ENCODE results near the gene BCL3. TPM values are rescaled to one million over a fixed set of nuclear protein-coding genes. Genes with fewer than 3 reads are reported as not detected.
"Not testable (repeated sequence)": the region's sequence is repeated elsewhere in the genome, so short reads cannot be mapped to it uniquely, and the experiment has no call there.

Gene BCL3
- total and polyA plus RNA-seq, 4 experiments from 2014 or later: 3.9 to 15.0 (median 11.4) TPM

DNA sequence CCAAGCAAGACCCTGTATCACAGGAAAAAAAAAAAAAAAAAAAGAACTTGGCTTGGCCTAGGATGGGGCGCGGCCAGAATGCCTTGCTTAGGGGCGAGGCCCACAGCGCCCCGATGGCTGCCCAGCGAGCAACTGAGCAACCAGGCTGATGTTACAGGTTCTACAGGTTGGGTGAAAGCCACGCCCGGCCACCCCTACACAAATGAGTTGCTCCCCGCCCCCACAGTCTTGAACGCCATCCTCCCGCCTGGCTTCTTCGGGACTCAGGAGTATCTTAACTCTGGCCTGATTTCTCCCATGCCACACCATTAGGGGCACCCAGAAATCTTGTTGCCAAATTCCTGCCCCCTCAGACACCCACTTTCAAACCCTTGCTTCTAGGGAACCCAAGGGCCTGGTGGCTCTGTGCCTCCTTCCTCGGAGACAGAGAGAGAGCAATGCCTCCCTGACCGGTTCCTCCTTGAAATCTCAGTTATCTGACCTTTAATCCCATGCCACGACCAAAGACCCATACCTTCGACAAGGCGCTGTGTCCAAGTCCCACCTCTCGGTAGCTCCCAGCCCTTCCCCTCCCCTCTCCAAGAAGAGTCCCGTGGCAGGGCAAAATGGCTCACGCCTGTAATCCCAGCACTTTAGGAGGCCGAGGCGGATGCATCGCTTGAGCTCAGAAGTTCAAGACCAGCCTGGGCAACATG, 28.0 kb downstream of the BCL3 start:
- no peak overlapping the region for H3K4me3 Mint-ChIP-seq
- ChIA-PET POLR2A (ENCODE audit: partially characterized antibody) (no interaction called here), CTCF (ENCODE audit: partially characterized antibody) (interaction anchor here (0.7 to 17.0 kb wide), 3 partner anchors 17 to 86 kb away, joined by 3 to 545 read pairs (median 3); no protein-coding TSS in a partner anchor)
- Histone ChIP-seq H3K4me1 (ENCODE audit: insufficient read depth, low read length) (no peaks in the 10 kb centered on the region), H3K36me3 (ENCODE audit: insufficient read depth, low read length) (no peaks in the 10 kb centered on the region), H3K27ac (ENCODE audit: low read depth, low read length) (no peak overlapping the region), H3K9me3 (ENCODE audit: control insufficient read depth in 1 of 2, low read length in 2 of 2) (no peaks in the 10 kb centered on the region), H3K27me3 (ENCODE audit: insufficient read depth, low read length) (no peaks in the 10 kb centered on the region), H3K4me3 (ENCODE audit: low read length in 2 of 2) (no peak overlapping the region)
- H3K4me1 Mint-ChIP-seq: peaks cover 0 to 2% (median 0%) of the 10 kb centered on the region in 4 donors
- intact Hi-C loops (cut with micrococcal nuclease): no loop called here
- H3K27me3 Mint-ChIP-seq: peaks cover 0 to 3% of the 10 kb centered on the region in 2 donors
- H3K36me3 Mint-ChIP-seq: no peaks in the 10 kb centered on the region
- no peaks in the 10 kb centered on the region for H3K9me3 Mint-ChIP-seq
- no peak for DNase-seq
- no peak overlapping the region for H3K27ac Mint-ChIP-seq

DNA sequence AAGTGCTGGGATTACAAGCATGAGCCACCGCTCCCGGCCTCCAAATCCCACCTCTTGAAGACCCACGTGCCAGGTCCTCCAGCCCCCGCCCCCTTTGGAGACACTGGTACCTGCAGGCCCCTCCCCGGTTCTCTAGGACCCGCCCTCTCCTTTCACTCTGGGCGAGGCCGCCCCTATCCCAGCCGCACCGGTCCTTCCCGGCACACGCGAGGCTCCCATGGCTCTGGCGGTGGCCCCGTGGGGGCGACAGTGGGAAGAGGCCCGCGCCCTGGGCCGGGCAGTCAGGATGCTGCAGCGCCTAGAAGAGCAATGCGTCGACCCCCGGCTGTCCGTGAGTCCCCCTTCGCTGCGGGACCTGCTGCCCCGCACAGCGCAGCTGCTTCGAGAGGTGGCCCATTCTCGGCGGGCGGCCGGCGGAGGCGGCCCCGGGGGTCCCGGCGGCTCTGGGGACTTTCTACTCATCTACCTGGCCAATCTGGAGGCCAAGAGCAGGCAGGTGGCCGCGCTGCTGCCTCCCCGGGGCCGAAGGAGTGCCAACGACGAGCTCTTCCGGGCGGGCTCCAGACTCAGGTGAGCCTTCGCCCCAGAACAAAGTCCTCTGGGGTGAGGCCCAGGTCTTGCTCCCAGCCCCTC, 29.3 kb downstream of the BCL3 start, which contains the start of gene CBLC:
Gene CBLC, plus strand, starts transcription at position 176 of the 633 bp plus-strand sequence. Its CDS starts 42 bp downstream, at position 218.
- no peak within 1 kb of the TSS for H3K4me3 Mint-ChIP-seq
- H3K27me3 ChIP-seq (ENCODE audit: insufficient read depth, low read length): no peaks in the 10 kb centered on the region
- CTCF ChIA-PET (ENCODE audit: partially characterized antibody): no interaction called here

DNA sequence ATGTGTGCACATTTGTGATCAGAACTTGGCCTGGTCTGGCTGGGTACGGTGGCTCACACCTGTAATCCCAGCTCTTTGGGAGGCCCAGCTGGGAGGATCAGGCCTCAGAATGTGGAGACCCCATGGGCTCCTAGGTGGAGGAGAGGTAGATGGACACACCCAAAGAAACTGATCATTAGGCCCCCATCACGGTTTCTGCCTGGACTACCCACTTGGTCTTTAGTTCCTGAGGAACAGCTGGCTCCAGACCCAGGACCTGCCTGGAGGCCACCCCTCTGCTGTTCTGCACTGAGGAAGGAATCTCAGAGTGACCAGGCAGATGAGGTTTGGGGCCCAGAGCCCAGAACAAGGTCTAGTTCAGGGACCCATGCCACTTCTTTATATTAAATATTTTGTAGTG, 30.6 kb downstream of the BCL3 start:
- ChIA-PET POLR2A (ENCODE audit: partially characterized antibody) (no interaction called here), CTCF (ENCODE audit: partially characterized antibody) (interaction anchor here (0.6 kb wide), 1 partner anchor 8 kb away, joined by 3 read pairs; no protein-coding TSS in a partner anchor)
- Histone ChIP-seq H3K9me3 (ENCODE audit: control insufficient read depth in 1 of 2, low read length in 2 of 2) (no peaks in the 10 kb centered on the region), H3K27ac (ENCODE audit: low read depth, low read length) (no peak overlapping the region), H3K4me3 (ENCODE audit: low read length in 2 of 2) (no peak overlapping the region), H3K36me3 (ENCODE audit: insufficient read depth, low read length) (no peaks in the 10 kb centered on the region), H3K27me3 (ENCODE audit: insufficient read depth, low read length) (no peaks in the 10 kb centered on the region), H3K4me1 (ENCODE audit: insufficient read depth, low read length) (peaks cover 1% of the 10 kb centered on the region)
- H3K36me3 Mint-ChIP-seq: no peaks in the 10 kb centered on the region
- intact Hi-C loops (cut with micrococcal nuclease): no loop called here
- H3K27ac Mint-ChIP-seq: no peak overlapping the region
- peaks cover 0 to 4% of the 10 kb centered on the region in 2 donors for H3K27me3 Mint-ChIP-seq
- no peaks in the 10 kb centered on the region for H3K9me3 Mint-ChIP-seq
- peaks cover under 1 to 1% (median under 1%) of the 10 kb centered on the region in 4 donors for H3K4me1 Mint-ChIP-seq
- no peak overlapping the region for H3K4me3 Mint-ChIP-seq
- DNase-seq: no peak

More for the DNA sequence above, 29.3 kb downstream of the BCL3 start, which contains the start of gene CBLC:
- POLR2A ChIA-PET (ENCODE audit: partially characterized antibody): no interaction called here
- Mint-ChIP-seq H3K27ac (no peak within 1 kb of the TSS), H3K4me1 (no peaks in the 10 kb centered on the region), H3K27me3 (peaks cover 0 to 3% of the 10 kb centered on the region in 2 donors), H3K9me3 (no peaks in the 10 kb centered on the region), H3K36me3 (no peaks in the 10 kb centered on the region)
- Histone ChIP-seq H3K27ac (ENCODE audit: low read depth, low read length) (no peak within 1 kb of the TSS), H3K4me3 (ENCODE audit: low read length in 2 of 2) (no peak within 1 kb of the TSS), H3K9me3 (ENCODE audit: control insufficient read depth in 1 of 2, low read length in 2 of 2) (no peaks in the 10 kb centered on the region), H3K4me1 (ENCODE audit: insufficient read depth, low read length) (no peaks in the 10 kb centered on the region), H3K36me3 (ENCODE audit: insufficient read depth, low read length) (no peaks in the 10 kb centered on the region)
- intact Hi-C loops (cut with micrococcal nuclease): no loop called here
- DNase-seq: no peak

DNA sequence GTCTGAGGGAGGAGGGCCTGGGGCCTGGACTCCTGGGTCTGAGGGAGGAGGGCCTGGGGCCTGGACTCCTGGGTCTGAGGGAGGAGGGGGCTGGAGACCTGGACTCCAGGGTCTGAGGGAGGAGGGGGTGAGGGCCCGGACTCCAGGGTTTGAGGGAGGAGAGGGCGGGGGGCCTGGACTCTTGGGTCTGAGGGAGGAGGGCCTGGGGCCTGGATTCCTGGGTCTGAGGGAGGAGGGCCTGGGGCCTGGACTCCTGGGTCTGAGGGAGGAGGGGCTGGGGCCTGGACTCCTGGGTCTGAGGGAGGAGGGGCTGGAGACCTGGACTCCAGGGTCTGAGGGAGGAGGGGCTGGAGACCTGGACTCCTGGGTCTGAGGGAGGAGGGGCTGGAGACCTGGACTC, 33.2 kb downstream of the BCL3 start:
- H3K9me3 ChIP-seq (ENCODE audit: control insufficient read depth in 1 of 2, low read length in 2 of 2); H3K27ac Mint-ChIP-seq; CTCF ChIA-PET (ENCODE audit: partially characterized antibody); DNase-seq; H3K4me1 ChIP-seq (ENCODE audit: insufficient read depth, low read length); H3K4me1 Mint-ChIP-seq; H3K36me3 ChIP-seq (ENCODE audit: insufficient read depth, low read length); H3K27me3 ChIP-seq (ENCODE audit: insufficient read depth, low read length); H3K4me3 ChIP-seq (ENCODE audit: low read length in 2 of 2); H3K4me3 Mint-ChIP-seq; H3K27me3 Mint-ChIP-seq; H3K36me3 Mint-ChIP-seq; H3K27ac ChIP-seq (ENCODE audit: low read depth, low read length); H3K9me3 Mint-ChIP-seq: not testable (repeated sequence)
- intact Hi-C loops (cut with micrococcal nuclease): loop anchor here (5.0 kb wide), 1 partner anchor 556 kb away; no protein-coding TSS in a partner anchor
- POLR2A ChIA-PET (ENCODE audit: partially characterized antibody): interaction anchor here (1.0 kb wide), 1 partner anchor 90 kb away, joined by 3 read pairs; no protein-coding TSS in a partner anchor

DNA sequence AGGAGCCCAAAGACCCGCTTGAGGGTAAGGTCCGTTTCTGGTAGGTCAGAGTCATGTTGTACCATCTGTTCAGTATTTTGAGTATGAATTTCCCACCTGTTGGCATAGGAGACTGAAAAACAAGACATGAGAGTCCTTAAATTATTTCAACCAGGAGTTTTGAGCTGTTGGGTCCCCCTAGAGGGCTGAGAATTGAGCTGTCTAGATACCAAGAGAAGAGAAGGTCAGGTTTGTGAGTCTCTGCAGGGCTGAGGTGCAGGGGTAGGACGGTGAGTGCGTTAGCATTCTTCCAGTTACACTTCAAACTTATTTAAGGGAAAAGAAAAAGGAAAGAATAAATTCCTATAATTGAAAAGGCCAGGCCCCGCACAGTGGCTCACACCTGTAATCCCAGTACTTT, 34.2 kb downstream of the BCL3 start:
- ChIA-PET POLR2A (ENCODE audit: partially characterized antibody) (interaction anchor here (1.0 kb wide), 1 partner anchor 91 kb away, joined by 3 read pairs; no protein-coding TSS in a partner anchor), CTCF (ENCODE audit: partially characterized antibody) (interaction anchor here (1.2 to 3.8 kb wide), 8 partner anchors 12 to 128 kb away, joined by 3 to 27 read pairs (median 8); partner anchors contain the start of gene NECTIN2)
- intact Hi-C loops (cut with micrococcal nuclease): loop anchor here (5.0 kb wide), 1 partner anchor 555 kb away; no protein-coding TSS in a partner anchor
- DNase-seq: no peak
- Histone ChIP-seq H3K9me3 (ENCODE audit: control insufficient read depth in 1 of 2, low read length in 2 of 2) (no peaks in the 10 kb centered on the region), H3K4me1 (ENCODE audit: insufficient read depth, low read length) (peaks cover 3% of the 10 kb centered on the region), H3K27me3 (ENCODE audit: insufficient read depth, low read length) (no peaks in the 10 kb centered on the region), H3K4me3 (ENCODE audit: low read length in 2 of 2) (no peak overlapping the region), H3K36me3 (ENCODE audit: insufficient read depth, low read length) (no peaks in the 10 kb centered on the region), H3K27ac (ENCODE audit: low read depth, low read length) (no peak overlapping the region)
- Mint-ChIP-seq H3K27ac (no peak overlapping the region), H3K4me3 (no peak overlapping the region), H3K4me1 (peaks cover 4 to 7% (median 6%) of the 10 kb centered on the region in 4 donors), H3K36me3 (no peaks in the 10 kb centered on the region), H3K9me3 (no peaks in the 10 kb centered on the region), H3K27me3 (peaks cover 0 to 7% of the 10 kb centered on the region in 2 donors)

DNA sequence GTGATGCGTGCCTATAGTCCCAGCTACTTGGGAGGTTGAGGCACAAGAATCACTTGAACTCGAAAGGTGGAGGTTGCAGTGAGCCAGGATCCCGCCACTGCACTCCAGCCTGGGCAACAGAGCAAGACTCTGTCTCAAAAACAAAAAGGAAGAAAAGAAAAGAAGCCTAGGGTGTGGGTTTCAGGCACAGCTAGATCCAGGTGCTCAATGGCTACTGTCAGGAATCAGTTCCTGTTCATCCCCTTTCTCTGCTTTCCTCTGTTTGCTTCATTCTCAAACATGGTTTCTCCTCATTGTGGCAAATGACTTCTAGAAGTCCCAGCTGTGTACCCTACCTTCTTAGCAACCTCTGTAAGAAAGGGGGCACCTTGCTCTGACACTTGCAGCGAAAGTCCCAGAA, 35.0 kb downstream of the BCL3 start:
- Histone ChIP-seq H3K4me1 (ENCODE audit: insufficient read depth, low read length) (peaks cover 3% of the 10 kb centered on the region), H3K36me3 (ENCODE audit: insufficient read depth, low read length) (no peaks in the 10 kb centered on the region), H3K27me3 (ENCODE audit: insufficient read depth, low read length) (no peaks in the 10 kb centered on the region), H3K9me3 (ENCODE audit: control insufficient read depth in 1 of 2, low read length in 2 of 2) (no peaks in the 10 kb centered on the region), H3K27ac (ENCODE audit: low read depth, low read length) (no peak overlapping the region), H3K4me3 (ENCODE audit: low read length in 2 of 2) (no peak overlapping the region)
- POLR2A ChIA-PET (ENCODE audit: partially characterized antibody): no interaction called here
- Mint-ChIP-seq H3K4me3 (no peak overlapping the region), H3K4me1 (peaks cover 4 to 7% (median 6%) of the 10 kb centered on the region in 4 donors), H3K9me3 (no peaks in the 10 kb centered on the region), H3K27me3 (peaks cover 0 to 7% of the 10 kb centered on the region in 2 donors), H3K36me3 (no peaks in the 10 kb centered on the region), H3K27ac (peak overlapping the region in 1 of 7 donors; percentile 60)
- intact Hi-C loops (cut with micrococcal nuclease): loop anchor here (5.0 kb wide), 1 partner anchor 554 kb away; no protein-coding TSS in a partner anchor
- CTCF ChIA-PET (ENCODE audit: partially characterized antibody): interaction anchor here (1.2 to 3.8 kb wide), 12 partner anchors 9 to 100 kb away, joined by 3 to 27 read pairs (median 8); partner anchors contain the start of gene NECTIN2
- no peak for DNase-seq

DNA sequence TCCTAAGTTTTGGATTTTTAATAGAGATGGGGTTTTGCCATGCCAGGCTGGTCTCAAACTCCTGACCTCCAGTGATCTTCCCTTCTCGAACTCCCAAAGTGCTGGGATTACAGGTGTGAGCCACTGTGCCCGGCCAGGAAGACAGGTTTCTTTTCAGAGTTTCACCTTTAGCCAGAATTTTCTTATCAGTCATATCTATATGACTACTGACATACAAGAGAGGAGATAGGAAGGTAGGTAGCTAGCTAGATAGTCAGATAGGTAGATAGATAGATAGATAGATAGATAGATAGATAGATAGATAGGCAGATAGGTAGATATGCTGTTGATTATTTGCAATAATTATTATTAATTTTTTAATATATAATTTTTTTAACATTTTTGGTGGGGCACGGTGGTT, 36.8 kb downstream of the BCL3 start:
- no peak for DNase-seq
- no peaks in the 10 kb centered on the region for H3K36me3 Mint-ChIP-seq
- H3K4me3 Mint-ChIP-seq: no peak overlapping the region
- Histone ChIP-seq H3K4me1 (ENCODE audit: insufficient read depth, low read length) (peaks cover 3% of the 10 kb centered on the region), H3K27ac (ENCODE audit: low read depth, low read length) (no peak overlapping the region), H3K36me3 (ENCODE audit: insufficient read depth, low read length) (no peaks in the 10 kb centered on the region), H3K4me3 (ENCODE audit: low read length in 2 of 2) (no peak overlapping the region), H3K9me3 (ENCODE audit: control insufficient read depth in 1 of 2, low read length in 2 of 2) (no peaks in the 10 kb centered on the region), H3K27me3 (ENCODE audit: insufficient read depth, low read length) (no peaks in the 10 kb centered on the region)
- ChIA-PET CTCF (ENCODE audit: partially characterized antibody) (interaction anchor here (0.5 to 3.8 kb wide), 11 partner anchors 10 to 167 kb away, joined by 3 to 27 read pairs (median 5); partner anchors contain the start of gene NECTIN2), POLR2A (ENCODE audit: partially characterized antibody) (no interaction called here)
- H3K9me3 Mint-ChIP-seq: no peaks in the 10 kb centered on the region
- intact Hi-C loops (cut with micrococcal nuclease): no loop called here
- H3K27me3 Mint-ChIP-seq: peaks cover 0 to 4% of the 10 kb centered on the region in 2 donors
- peaks cover 4 to 7% (median 6%) of the 10 kb centered on the region in 4 donors for H3K4me1 Mint-ChIP-seq
- H3K27ac Mint-ChIP-seq: no peak overlapping the region

All from CD4-positive, alpha-beta memory T cell (primary cell).